Upper lobe of left lung (tissue), 6 donors: Measurements from ENCODE around the gene SMYD3. TPM values are rescaled to one million over a fixed set of nuclear protein-coding genes. Genes with fewer than 3 reads are reported as not detected.

Experiments used
- ATAC-seq, 2 donors: fragments of 200-7000 bp; cut with Tn5 transposase; one replicate each; pipeline ENCODE4 v1.9.1; 2022; ENCODE audit warnings: mild to moderate bottlenecking in 2 of 2, moderate library complexity in 2 of 2; ENCODE audit not compliant: low FRiP score in 2 of 2
- DNase-seq, 2 donors: peaks; one replicate each; pipeline ENCODE4 v3.0.0-alpha.2; 2019 to 2020
- H3K27ac ChIP-seq, 4 donors: fragments of 200-600 bp; sonication (generic); one replicate each; pipeline ENCODE4 v1.5.1; 2016 to 2019
- H3K27me3 ChIP-seq, 4 donors: fragments of 200-600 bp; sonication (generic); one replicate each; pipeline ENCODE4 v1.5.1; 2017 to 2019
- H3K36me3 ChIP-seq, 4 donors: fragments of 200-600 bp; sonication (generic); one replicate each; pipeline ENCODE4 v1.5.1; 2016 to 2019
- H3K4me1 ChIP-seq, 4 donors: fragments of 200-600 bp; sonication (generic); one replicate each; pipeline ENCODE4 v1.5.1; 2018 to 2019
- H3K4me3 ChIP-seq, 4 donors: fragments of 200-600 bp; sonication (generic); one replicate each; pipeline ENCODE4 v1.5.1; 2017 to 2019; ENCODE audit warnings: mild to moderate bottlenecking in 2 of 4, moderate library complexity in 1 of 4
- H3K9me3 ChIP-seq, 4 donors: fragments of 200-600 bp; sonication (generic); one replicate each; pipeline ENCODE4 v1.5.1; 2018 to 2019
- CTCF ChIP-seq, 6 experiments: fragments of 450-650 bp in 4 of 6; fragments of 200-600 bp in 2 of 6; sonication (generic) in 2 of 6; IDR thresholded peaks; one replicate each; pipeline ENCODE4 v1.5.1; 2016 to 2019; ENCODE audit warnings: antibody characterized with exemption in 6 of 6
- EP300 ChIP-seq, 4 donors: sonication (generic); formaldehyde crosslinking; IDR thresholded peaks; one replicate each; pipeline ENCODE4 v1.5.1; 2017; ENCODE audit warnings: antibody characterized with exemption in 4 of 4, control low read depth in 2 of 4
- POLR2A ChIP-seq, 4 donors: fragments of 450-650 bp; IDR thresholded peaks; one replicate each; pipeline ENCODE4 v1.5.1; 2016 to 2017; ENCODE audit warnings: antibody characterized with exemption in 4 of 4, mild to moderate bottlenecking in 2 of 4
- POLR2AphosphoS5 ChIP-seq, 2 donors: sonication (generic); formaldehyde crosslinking; IDR thresholded peaks; one replicate each; pipeline ENCODE4 v1.5.1; 2017; ENCODE audit warnings: antibody characterized with exemption in 2 of 2
- WGBS, 2 donors: methylation state at CpG; one replicate each; pipeline ENCODE4 v1.1.5; 2017 to 2018; 5-methylcytosine and 5-hydroxymethylcytosine counted together
- total RNA-seq, 6 donors: library from RNA; depleted of rRNA in 4 of 6; stranded (reverse); fragments of >200 nt in 4 of 6; gene quantifications; one replicate each; pipeline versions ENCODE4 v1.1.0 to v1.2.1, GENCODE V29; 2016 to 2021
- donor health status: DM: no; HTN: no; CAD: no; lungs with moderate emphysema.
- donor health status: DM: no; HTN: yes; CAD: no; lungs with severe emphysema.

SMYD3 gene
- total RNA-seq, 6 donors from 2014 or later, result 22.7 to 109 (median 34.0) TPM

DNA sequence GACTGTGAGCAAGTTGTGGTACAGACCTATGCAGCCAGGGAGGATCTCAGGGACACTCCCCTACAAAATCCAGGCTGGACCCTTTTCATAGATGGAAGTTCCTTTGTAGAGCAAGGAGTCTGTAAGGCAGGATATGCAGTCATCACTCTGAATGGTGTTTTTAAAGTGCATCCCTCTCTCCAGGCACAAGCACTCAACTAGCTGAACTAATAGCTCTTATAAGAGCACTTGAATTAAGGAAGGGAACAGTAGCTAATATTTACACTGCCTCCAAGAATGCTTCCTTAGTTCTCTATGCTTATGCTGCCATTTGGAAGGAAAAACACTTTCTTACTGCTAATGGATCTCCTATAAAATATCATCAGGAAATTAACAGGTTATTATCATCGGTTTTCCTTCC, 27.0 kb upstream of the SMYD3 start:
- no peak overlapping the region for H3K4me3 ChIP-seq
- peak overlapping the region; percentile 1 to 71 (median 66) for H3K27ac ChIP-seq
- TF ChIP-seq CTCF (IDR thresholded peaks at IDR 0.05) (no peak), POLR2A (IDR thresholded peaks at IDR 0.05) (peak in 1 of 4 donors; percentile 22), EP300 (IDR thresholded peaks at IDR 0.05) (peak in 1 of 4 donors; percentile 58)
- ATAC-seq, result peak; percentile 63 to 88
- peaks cover 4 to 11% (median 7%) of the 10 kb centered on the region in 4 donors for H3K9me3 ChIP-seq
- 60 to 63% methylated on average over 1 of the region's 1 CpG for WGBS, 2 donors
- H3K27me3 ChIP-seq, result no peaks in the 10 kb centered on the region
- DNase-seq, result no peak
- H3K36me3 ChIP-seq, result no peaks in the 10 kb centered on the region
- peaks cover 0 to 8% (median 4%) of the 10 kb centered on the region in 4 donors for H3K4me1 ChIP-seq

GRCh38 chr1:246533371-246533905, 26.4 kb upstream of the SMYD3 start:
- DNase-seq, result peak in 1 of 2 donors; percentile 35
- H3K9me3 ChIP-seq, result peaks cover 4 to 11% (median 7%) of the 10 kb centered on the region in 4 donors
- WGBS, 2 donors, result 38 to 79% methylated on average over 2 of the region's 2 CpGs
- ATAC-seq, result no peak
- peak overlapping the region in 2 of 4 donors; percentile 66 to 71 for H3K27ac ChIP-seq
- H3K4me3 ChIP-seq, result no peak overlapping the region
- no peaks in the 10 kb centered on the region for H3K27me3 ChIP-seq
- H3K4me1 ChIP-seq, result peaks cover 0 to 8% (median 4%) of the 10 kb centered on the region in 4 donors
- TF ChIP-seq EP300 (IDR thresholded peaks at IDR 0.05) (no peak), POLR2A (IDR thresholded peaks at IDR 0.05) (no peak), CTCF (IDR thresholded peaks at IDR 0.05) (no peak), POLR2AphosphoS5 (IDR thresholded peaks at IDR 0.05) (no peak)
- no peaks in the 10 kb centered on the region for H3K36me3 ChIP-seq

DNA sequence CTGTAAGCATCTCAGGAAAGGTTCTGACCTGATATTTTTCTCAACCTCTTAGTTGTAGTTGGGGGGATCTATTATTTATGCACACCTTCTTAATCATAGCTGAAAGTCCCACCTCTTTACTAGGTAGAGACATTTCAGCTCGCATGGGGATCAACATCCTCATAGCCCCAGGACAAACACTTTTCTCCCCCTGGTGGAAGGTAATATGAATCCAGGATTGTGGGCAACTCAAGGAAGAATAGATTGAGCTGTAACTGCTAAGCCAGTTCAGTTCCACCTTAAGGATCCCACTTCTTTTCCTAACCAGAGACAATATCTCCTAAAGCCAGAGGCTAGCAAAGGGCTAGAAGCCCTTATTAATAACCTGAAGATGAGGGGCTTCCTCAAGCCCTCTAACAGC, 25.4 kb upstream of the SMYD3 start:
- Histone ChIP-seq H3K27me3 (no peaks in the 10 kb centered on the region), H3K27ac (peak overlapping the region in 1 of 4 donors; percentile 66), H3K9me3 (peaks cover 4 to 11% (median 7%) of the 10 kb centered on the region in 4 donors), H3K4me1 (peaks cover 0 to 10% (median 4%) of the 10 kb centered on the region in 4 donors), H3K36me3 (no peaks in the 10 kb centered on the region), H3K4me3 (no peak overlapping the region)
- WGBS, 2 donors, result 60 to 67% methylated on average over 1 of the region's 1 CpG
- ATAC-seq (no peak), DNase-seq (no peak)
- TF ChIP-seq POLR2A (IDR thresholded peaks at IDR 0.05) (no peak), POLR2AphosphoS5 (IDR thresholded peaks at IDR 0.05) (no peak), EP300 (IDR thresholded peaks at IDR 0.05) (no peak), CTCF (IDR thresholded peaks at IDR 0.05) (no peak)

GRCh38 chr1:246530482-246530881, 23.4 kb upstream of the SMYD3 start:
- H3K27me3 ChIP-seq, result no peaks in the 10 kb centered on the region
- no peak overlapping the region for H3K4me3 ChIP-seq
- DNase-seq (no peak), ATAC-seq (no peak)
- H3K36me3 ChIP-seq, result no peaks in the 10 kb centered on the region
- H3K4me1 ChIP-seq, result peaks cover 0 to 13% (median 4%) of the 10 kb centered on the region in 4 donors
- 57 to 84% methylated on average over 2 of the region's 2 CpGs for WGBS, 2 donors
- peaks cover 4 to 11% (median 7%) of the 10 kb centered on the region in 4 donors for H3K9me3 ChIP-seq
- TF ChIP-seq POLR2A (IDR thresholded peaks at IDR 0.05) (no peak), POLR2AphosphoS5 (IDR thresholded peaks at IDR 0.05) (no peak), EP300 (IDR thresholded peaks at IDR 0.05) (no peak), CTCF (IDR thresholded peaks at IDR 0.05) (no peak)
- H3K27ac ChIP-seq, result no peak overlapping the region
